GM19025 (cell line): ENCODE measurements around the gene ASTN2.

Experiments used
- ATAC-seq: cut with Tn5 transposase; IDR thresholded peaks from one replicate; pipeline ENCODE4 v1.9.1; 2021; ENCODE audit warnings: mild to moderate bottlenecking, low read depth, moderate library complexity; ENCODE audit not compliant: unreplicated experiment

The ASTN2 gene

GRCh38 chr9:117306032-117306431 lies 108.8 kb downstream of the ASTN2 start:
- ATAC-seq: no peak

- no peak for ATAC-seq
Observed at GRCh38 chr9:117305454-117305853, 109.4 kb downstream of the ASTN2 start.

GRCh38 chr9:117304549-117304948 lies 110.3 kb downstream of the ASTN2 start:
- ATAC-seq: no peak

GRCh38 chr9:117303643-117304230 lies 111.1 kb downstream of the ASTN2 start:
- ATAC-seq: no peak

GRCh38 chr9:117302487-117302886 lies 112.4 kb downstream of the ASTN2 start:
- no peak for ATAC-seq

GRCh38 chr9:117300371-117301110 lies 114.3 kb downstream of the ASTN2 start:
- no peak for ATAC-seq

- ATAC-seq: no peak
Observed at GRCh38 chr9:117296453-117296852, 118.4 kb downstream of the ASTN2 start.

GRCh38 chr9:117293206-117294114 lies 121.4 kb downstream of the ASTN2 start:
- no peak for ATAC-seq

GRCh38 chr9:117290856-117291622 lies 123.8 kb downstream of the ASTN2 start:
- no peak for ATAC-seq

- no peak for ATAC-seq
Observed at GRCh38 chr9:117290306-117290840, 124.5 kb downstream of the ASTN2 start.

GRCh38 chr9:117286245-117286644 lies 128.6 kb downstream of the ASTN2 start:
- no peak for ATAC-seq

- ATAC-seq: no peak
Observed at GRCh38 chr9:117284414-117284813, 130.4 kb downstream of the ASTN2 start.

GRCh38 chr9:117282541-117282940 lies 132.3 kb downstream of the ASTN2 start:
- ATAC-seq: no peak

GRCh38 chr9:117278471-117279035 lies 136.3 kb downstream of the ASTN2 start:
- no peak for ATAC-seq

- no peak for ATAC-seq
Observed at GRCh38 chr9:117278020-117278419, 136.8 kb downstream of the ASTN2 start.

- no peak for ATAC-seq
Observed at GRCh38 chr9:117276444-117276843, 138.4 kb downstream of the ASTN2 start.

- no peak for ATAC-seq
Observed at GRCh38 chr9:117273612-117274011, 141.2 kb downstream of the ASTN2 start.

GRCh38 chr9:117268847-117269446 lies 145.9 kb downstream of the ASTN2 start:
- no peak for ATAC-seq

GRCh38 chr9:117266855-117267497 lies 147.9 kb downstream of the ASTN2 start:
- no peak for ATAC-seq
